GM12892 (cell line): ENCODE results near the gene CLDN34. TPM values are rescaled to one million over a fixed set of nuclear protein-coding genes. Genes with fewer than 3 reads are reported as not detected.

Experiments
- DNase-seq: peaks from one replicate; pipeline ENCODE4 v3.0.0; 2011; ENCODE audit not compliant: insufficient read length
- FAIRE-seq: peaks from 2 replicates; lab custom pipeline; 2011; peaks lifted over from hg19 to GRCh38; lab: Jason Lieb, UNC
- POLR2A ChIP-seq: IDR thresholded peaks from 2 replicates; pipeline ENCODE4 v1.6.1; 2011; ENCODE audit warnings: low read depth, low read length, control low read depth
- POLR2AphosphoS5 ChIP-seq: IDR thresholded peaks from 2 replicates; pipeline ENCODE4 v1.6.1; 2011; ENCODE audit warnings: low read depth, low read length, control low read depth
- TAF1 ChIP-seq: IDR thresholded peaks from 2 replicates; pipeline ENCODE4 v1.6.1; 2011; ENCODE audit warnings: low read depth, mild to moderate bottlenecking, control low read depth, low read length, borderline replicate concordance
- polyA plus RNA-seq: library from polyadenylated mRNA; unstranded; fragments of >200 nt; gene quantifications from one replicate; pipeline ENCODE4 v1.2.1, GENCODE V29; 2012; ENCODE audit warnings: missing spikeins, inconsistent platforms; ENCODE audit not compliant: missing spikeins

Gene CLDN34, protein sequence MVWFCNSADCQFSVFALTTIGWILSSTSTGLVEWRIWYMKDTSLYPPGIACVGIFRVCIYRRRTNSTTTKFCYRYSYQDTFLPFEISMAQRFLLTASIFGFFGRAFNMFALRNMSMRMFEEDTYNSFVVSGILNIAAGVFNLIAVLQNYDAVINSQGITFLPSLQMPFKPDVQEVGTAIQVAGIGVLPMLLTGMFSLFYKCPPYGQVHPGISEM
- not detected for polyA plus RNA-seq

GRCh38 chrX:9966775-9967408 lies at the start of gene CLDN34:
Gene CLDN34, plus strand, starts transcription at chrX:9967358. Its CDS starts 0 bp downstream, at chrX:9967358.
- TF ChIP-seq POLR2A, result no peak
- TF ChIP-seq POLR2AphosphoS5, result no peak
- TF ChIP-seq TAF1, result no peak
- no peak for FAIRE-seq
- no peak for DNase-seq

- FAIRE-seq (no peak), DNase-seq (no peak)
- TF ChIP-seq POLR2A (no peak), POLR2AphosphoS5 (no peak), TAF1 (no peak)
Observed at GRCh38 chrX:9917861-9918260, 49.3 kb upstream of the CLDN34 start.

GRCh38 chrX:9919632-9920172 lies 47.5 kb upstream of the CLDN34 start:
- FAIRE-seq (peak; percentile 73), DNase-seq (no peak)
- no peak for TF ChIP-seq POLR2A
- no peak for TF ChIP-seq TAF1
- no peak for TF ChIP-seq POLR2AphosphoS5

DNA sequence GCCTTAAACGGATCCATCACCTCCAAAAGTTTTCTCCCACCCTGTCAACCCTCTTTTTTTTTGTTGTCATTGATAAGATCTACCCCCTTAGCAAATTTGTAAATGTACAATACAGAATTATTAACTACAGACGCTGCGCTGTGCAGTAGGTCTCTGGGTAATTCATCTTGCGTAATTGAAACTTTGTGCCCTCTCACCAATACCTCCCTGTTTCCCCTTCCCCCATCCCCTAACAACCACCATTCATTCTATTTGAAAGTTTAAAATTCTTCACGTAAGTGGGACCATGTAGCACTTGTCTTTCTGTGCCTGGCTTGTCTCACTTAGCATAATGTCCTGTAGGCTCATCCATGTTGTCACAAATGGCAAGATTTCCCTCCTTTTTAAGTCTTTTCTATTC lies 45.8 kb upstream of the CLDN34 start:
- no peak for FAIRE-seq
- DNase-seq, result no peak
- TF ChIP-seq TAF1, result no peak
- no peak for TF ChIP-seq POLR2AphosphoS5

DNA sequence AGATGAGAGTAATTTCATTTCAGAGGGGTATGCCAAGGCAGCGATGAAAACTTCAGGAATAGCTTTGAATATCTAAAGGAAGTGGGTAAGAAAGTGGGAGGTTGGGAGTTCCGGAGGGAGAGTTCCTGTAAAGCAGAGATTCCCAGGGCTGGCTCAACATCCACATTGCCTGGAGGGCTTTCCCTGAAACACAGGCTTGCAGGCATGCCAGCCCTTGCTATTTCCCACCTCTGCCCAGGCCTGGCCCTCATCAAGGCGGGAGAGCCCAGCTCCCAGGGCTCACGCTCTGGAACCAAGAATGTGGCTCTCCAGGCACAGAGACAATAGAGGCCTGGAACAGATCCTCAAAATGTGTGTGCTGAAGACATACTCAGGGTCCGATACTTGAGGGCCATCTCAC lies 43.8 kb upstream of the CLDN34 start:
- no peak for TF ChIP-seq POLR2AphosphoS5
- no peak for TF ChIP-seq TAF1
- no peak for TF ChIP-seq POLR2A
- no peak for FAIRE-seq
- no peak for DNase-seq

DNA sequence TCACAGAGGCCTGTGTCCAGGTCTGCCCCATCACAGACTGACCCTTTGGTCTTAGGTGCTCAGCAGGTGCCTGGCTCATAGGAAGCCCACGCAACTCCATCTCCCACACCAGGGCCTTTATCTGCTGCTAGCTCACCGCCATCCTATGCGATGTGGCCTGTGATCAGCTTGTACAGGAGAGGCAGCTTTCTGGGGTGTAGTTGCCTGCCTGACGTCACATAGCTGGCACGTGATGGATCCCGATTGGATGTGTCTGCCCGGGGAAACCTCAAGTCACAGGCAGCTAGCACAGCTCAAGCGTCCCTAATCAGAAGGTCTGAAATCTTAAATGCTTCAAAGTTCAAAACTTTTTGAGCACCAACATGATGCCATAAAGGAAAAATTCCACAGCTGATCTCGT lies 41.2 kb upstream of the CLDN34 start:
- no peak for FAIRE-seq

GRCh38 chrX:9927698-9928482 lies 39.3 kb upstream of the CLDN34 start:
- FAIRE-seq, result no peak
- DNase-seq, result no peak

More for the DNA sequence above, 41.2 kb upstream of the CLDN34 start:
- no peak for TF ChIP-seq POLR2AphosphoS5
- DNase-seq, result no peak

GRCh38 chrX:9935436-9935835 lies 31.7 kb upstream of the CLDN34 start:
- TF ChIP-seq POLR2A (no peak), POLR2AphosphoS5 (no peak), TAF1 (no peak)
- DNase-seq, result no peak
- FAIRE-seq, result no peak

More at GRCh38 chrX:9927698-9928482, 39.3 kb upstream of the CLDN34 start:
- TF ChIP-seq TAF1 (no peak), POLR2A (no peak), POLR2AphosphoS5 (no peak)

DNA sequence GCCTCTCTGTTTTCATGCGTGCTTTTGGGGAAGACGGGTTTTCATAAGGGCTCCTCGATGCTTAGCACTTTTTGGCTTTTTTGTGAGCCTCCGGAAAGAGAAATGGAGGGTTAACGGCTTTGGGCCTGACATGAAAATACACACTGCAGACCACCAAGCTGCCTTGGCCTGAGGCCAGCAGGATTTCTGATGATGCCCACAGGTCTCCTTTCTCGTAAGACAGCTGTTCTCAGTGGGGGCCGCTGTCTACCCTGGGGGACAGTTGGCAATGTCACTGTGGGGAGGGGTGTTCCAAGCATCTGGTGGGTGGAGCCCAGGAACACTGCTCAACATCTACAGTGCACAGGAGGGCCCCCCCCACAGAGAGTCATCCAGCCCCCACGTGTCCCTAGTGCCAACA lies 29.4 kb upstream of the CLDN34 start:
- FAIRE-seq (no peak), DNase-seq (no peak)
- TF ChIP-seq POLR2AphosphoS5 (no peak), TAF1 (no peak), POLR2A (no peak)

- FAIRE-seq, result no peak
- TF ChIP-seq TAF1 (no peak), POLR2A (no peak), POLR2AphosphoS5 (no peak)
- DNase-seq, result no peak
Observed at GRCh38 chrX:9938516-9938915, 28.6 kb upstream of the CLDN34 start.

DNA sequence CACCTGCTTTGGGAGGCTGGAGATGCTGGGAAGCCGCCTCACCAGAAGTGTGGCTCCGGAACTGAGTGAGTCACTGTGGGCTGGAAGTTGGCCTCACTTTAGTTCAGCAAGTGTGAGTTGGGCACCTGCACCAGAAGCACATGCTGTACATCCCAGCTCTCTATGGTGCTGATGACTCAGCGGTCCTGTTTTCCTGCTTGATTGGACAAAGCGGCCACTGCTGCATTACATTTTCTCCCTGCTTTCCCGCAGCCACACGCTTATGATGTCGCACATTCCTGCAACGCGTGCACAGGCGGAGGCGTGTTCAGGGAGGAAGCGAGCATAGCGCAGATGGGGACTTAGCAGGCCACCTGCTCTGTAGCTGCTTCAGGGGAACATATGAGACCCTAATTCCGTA lies 26.7 kb upstream of the CLDN34 start:
- FAIRE-seq (no peak), DNase-seq (no peak)

GRCh38 chrX:9942086-9942485 lies 25.1 kb upstream of the CLDN34 start:
- peak; percentile 84 for FAIRE-seq

More for the DNA sequence above, 26.7 kb upstream of the CLDN34 start:
- TF ChIP-seq TAF1, result no peak
- no peak for TF ChIP-seq POLR2A
- no peak for TF ChIP-seq POLR2AphosphoS5

More at GRCh38 chrX:9942086-9942485, 25.1 kb upstream of the CLDN34 start:
- DNase-seq, result no peak
- no peak for TF ChIP-seq POLR2A
